DMS153 treated with DMSO at 0.1 percent for 48 hours (cell line): ENCODE results near the gene CCDC169.

Experiments used
- DNase-seq: peaks from one replicate; lab custom pipeline; 2025; ENCODE audit not compliant: unreplicated experiment; lab: John Stamatoyannopoulos, UW

Gene CCDC169

GRCh38 chr13:36244990-36245389 is 52.6 kb downstream of the CCDC169 start:
- no peak for DNase-seq

- no peak for DNase-seq
Observed at GRCh38 chr13:36244073-36244472, 53.5 kb downstream of the CCDC169 start.

GRCh38 chr13:36242761-36243160 is 54.9 kb downstream of the CCDC169 start:
- no peak for DNase-seq

- DNase-seq = no peak
Observed at GRCh38 chr13:36231236-36231635, 66.4 kb downstream of the CCDC169 start.

GRCh38 chr13:36224730-36225129 is 72.9 kb downstream of the CCDC169 start:
- no peak for DNase-seq

GRCh38 chr13:36219883-36220282 is 77.7 kb downstream of the CCDC169 start:
- DNase-seq = no peak

GRCh38 chr13:36217456-36217855 is 80.2 kb downstream of the CCDC169 start:
- DNase-seq = no peak

GRCh38 chr13:36214163-36214921 is 83.3 kb downstream of the CCDC169 start, which contains the start of gene SOHLH2:
Gene SOHLH2, minus strand, starts transcription at chr13:36214556. Its CDS starts 30 bp downstream, at chr13:36214526.
- DNase-seq = no peak

- no peak for DNase-seq
Observed at GRCh38 chr13:36212789-36213188, 84.8 kb downstream of the CCDC169 start.

- no peak for DNase-seq
Observed at GRCh38 chr13:36211567-36211966, 86.0 kb downstream of the CCDC169 start.

GRCh38 chr13:36210738-36211137 is 86.9 kb downstream of the CCDC169 start:
- no peak for DNase-seq

- no peak for DNase-seq
Observed at GRCh38 chr13:36207672-36208071, 89.9 kb downstream of the CCDC169 start.

GRCh38 chr13:36193151-36193855 is 104.3 kb downstream of the CCDC169 start:
- DNase-seq = no peak

GRCh38 chr13:36192166-36192565 is 105.4 kb downstream of the CCDC169 start:
- no peak for DNase-seq

GRCh38 chr13:36190771-36191170 is 106.8 kb downstream of the CCDC169 start:
- DNase-seq = no peak

GRCh38 chr13:36188441-36188840 is 109.2 kb downstream of the CCDC169 start:
- DNase-seq = no peak

GRCh38 chr13:36183901-36184300 is 113.7 kb downstream of the CCDC169 start:
- DNase-seq = no peak
